HAP-1 (cell line): Measurements from ENCODE around the gene METTL25B.

Source experiments
- DNase-seq, 2 experiments: peaks; one replicate each; pipeline ENCODE4 v3.0.0-alpha.2; 2016 to 2020; ENCODE audit warnings: low spot score in 2 of 2
- H3K27me3 ChIP-seq: fragments of 250-450 bp; sonication (Bioruptor Pico); 2 replicates; pipeline ENCODE4 v1.5.1; 2020; ENCODE audit warnings: low read depth, mild to moderate bottlenecking, moderate library complexity
- H3K36me3 ChIP-seq: fragments of 250-450 bp; sonication (Bioruptor Pico); replicated peaks from 2 replicates; pipeline ENCODE4 v1.5.1; 2020; ENCODE audit warnings: mild to moderate bottlenecking
- H3K4me1 ChIP-seq: fragments of 250-450 bp; sonication (Bioruptor Pico); 2 replicates; pipeline ENCODE4 v1.5.1; 2020; ENCODE audit warnings: mild to moderate bottlenecking
- H3K4me3 ChIP-seq: fragments of 250-450 bp; sonication (Bioruptor Pico); 2 replicates; pipeline ENCODE4 v1.5.1; 2020; ENCODE audit warnings: mild to moderate bottlenecking, moderate library complexity
- H3K9me3 ChIP-seq: fragments of 250-450 bp; sonication (Bioruptor Pico); 2 replicates; pipeline ENCODE4 v1.5.1; 2020; ENCODE audit warnings: mild to moderate bottlenecking, moderate library complexity
- in situ Hi-C: fragments of 300-500 bp; cut with MboI; formaldehyde crosslinking; loops from 3 replicates; pipeline ENCODE4 v1.14.3; 2020; ENCODE audit warnings: low sequenced_read_pairs, inconsistent platforms, mixed read lengths

METTL25B gene

DNA sequence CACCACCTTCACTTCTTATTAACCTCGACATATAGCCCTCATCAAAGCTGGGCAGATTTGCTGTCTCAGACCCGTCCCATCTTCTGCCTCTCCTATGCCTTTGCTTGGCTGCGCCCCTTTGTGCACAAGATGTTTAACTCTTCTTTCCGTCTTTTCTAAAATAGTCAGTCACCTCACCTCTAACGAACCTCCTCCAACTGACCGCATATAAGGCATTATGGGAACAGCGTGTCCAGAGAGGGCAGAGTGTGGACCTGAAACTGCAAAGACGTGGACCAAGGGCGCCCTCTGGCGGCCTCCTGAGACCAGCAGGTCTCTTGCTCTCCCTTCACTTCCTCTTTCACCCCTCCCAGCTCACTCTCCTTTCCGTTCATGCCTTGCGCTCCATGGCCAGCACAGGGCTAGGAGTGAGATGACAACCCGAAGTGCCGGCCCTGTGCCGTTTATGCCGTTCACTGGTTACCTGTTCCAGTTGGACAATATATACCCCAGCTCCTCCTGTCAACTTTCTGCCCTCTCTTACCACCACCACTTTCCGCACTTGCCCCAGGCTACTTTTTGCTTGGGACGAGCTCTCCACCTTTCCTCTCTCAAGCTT, 2.5 kb upstream of the METTL25B start:
- DNase-seq: peak; percentile 93 to 94
- no peaks in the 10 kb centered on the region for H3K9me3 ChIP-seq
- H3K36me3 ChIP-seq: peaks cover 43% of the 10 kb centered on the region
- in situ Hi-C loops: loop anchor here (5.0 kb wide), 1 partner anchor 42 kb away; the partner anchor contains the start of gene PRCC
- peak overlapping the region; percentile 82 for H3K4me3 ChIP-seq
- no peaks in the 10 kb centered on the region for H3K27me3 ChIP-seq
- peaks cover 14% of the 10 kb centered on the region for H3K4me1 ChIP-seq

- Histone ChIP-seq H3K27me3 (no peaks in the 10 kb centered on the region), H3K36me3 (peaks cover 34% of the 10 kb centered on the region), H3K9me3 (no peaks in the 10 kb centered on the region), H3K4me1 (peaks cover 14% of the 10 kb centered on the region), H3K4me3 (peak overlapping the region; percentile 82)
- in situ Hi-C loops: loop anchor here (5.0 kb wide), 1 partner anchor 41 kb away; the partner anchor contains the start of gene PRCC
- peak; percentile 84 to 85 for DNase-seq
These were observed 1.6 kb upstream of the METTL25B start for GRCh38 chr1:156726549-156727226.

DNA sequence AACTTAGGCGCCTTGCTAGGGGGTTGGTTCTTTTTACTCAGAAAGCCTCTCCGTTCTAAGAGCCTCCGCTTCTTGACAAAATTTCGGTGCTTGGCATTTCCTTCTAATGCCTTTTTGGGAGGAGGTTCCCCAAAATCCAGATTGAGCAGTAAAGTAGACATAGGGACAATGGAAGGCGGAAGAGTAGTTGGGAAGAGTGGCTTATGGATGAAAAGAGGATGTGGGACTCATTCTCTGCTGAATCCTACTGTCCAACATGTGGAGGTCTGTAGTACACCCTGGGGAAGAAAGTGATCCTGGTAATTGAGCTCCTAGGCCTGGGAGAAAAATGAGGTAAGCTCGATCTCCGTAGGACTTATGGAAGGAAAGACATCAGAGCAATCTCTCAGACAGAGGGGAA, 777 bp upstream of the METTL25B start:
- no peaks in the 10 kb centered on the region for H3K27me3 ChIP-seq
- H3K4me1 ChIP-seq: peaks cover 14% of the 10 kb centered on the region
- peak overlapping the region; percentile 82 for H3K4me3 ChIP-seq
- no peaks in the 10 kb centered on the region for H3K9me3 ChIP-seq
- H3K36me3 ChIP-seq: peaks cover 37% of the 10 kb centered on the region
- in situ Hi-C loops: loop anchor here (5.0 kb wide), 1 partner anchor 40 kb away; the partner anchor contains the start of gene PRCC
- DNase-seq: no peak

DNA sequence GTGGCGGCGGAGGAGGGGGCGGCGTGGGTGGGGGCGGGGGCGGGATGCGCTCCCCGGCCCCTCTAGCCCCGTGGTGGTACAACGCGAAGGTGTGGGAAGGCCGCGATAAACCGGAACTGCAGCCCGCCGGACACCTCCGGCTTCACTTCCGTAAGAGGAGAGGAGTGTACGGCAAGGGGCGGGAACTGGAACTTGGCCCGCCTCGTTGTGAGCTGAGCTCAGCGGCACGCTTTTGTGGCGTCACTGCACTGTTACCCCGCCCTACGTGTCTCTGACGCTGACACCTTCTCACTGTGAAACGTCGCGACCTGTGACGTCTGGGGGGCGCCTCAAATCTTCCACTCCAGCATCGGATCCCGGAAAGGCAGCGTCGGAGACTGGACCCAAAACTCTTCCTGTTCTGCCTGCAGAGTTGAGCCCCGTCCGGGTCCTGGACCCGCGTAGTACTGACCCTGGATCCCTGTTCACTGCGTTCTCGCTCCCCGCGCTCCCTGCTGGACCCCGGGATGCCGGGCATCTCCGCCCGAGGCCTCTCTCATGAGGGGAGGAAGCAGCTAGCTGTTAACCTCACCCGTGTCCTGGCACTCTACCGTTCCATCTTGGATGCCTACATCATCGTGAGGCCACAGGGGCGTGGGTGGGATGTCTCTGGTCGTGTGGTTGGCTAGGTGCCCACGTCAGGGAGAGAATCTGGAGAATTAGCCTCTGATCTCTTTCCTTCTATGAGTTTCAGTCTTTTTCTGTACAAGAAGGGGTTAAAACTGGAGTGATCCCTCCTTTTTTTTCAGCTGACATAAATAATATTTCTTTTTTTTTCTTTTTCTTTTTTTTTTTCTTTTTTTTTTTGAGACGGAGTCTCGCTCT, 562 bp downstream of the METTL25B start, which contains the start of gene ISG20L2:
ISG20L2 (minus strand) TSS at position 168 of the 864 bp plus-strand sequence. CDS start 1,114 bp downstream, outside the sequence.
- H3K4me1 ChIP-seq: peaks cover 14% of the 10 kb centered on the region
- DNase-seq: peak; percentile 96 to 97
- peak within 1 kb of the TSS; percentile 82 for H3K4me3 ChIP-seq
- no peaks in the 10 kb centered on the region for H3K9me3 ChIP-seq
- H3K27me3 ChIP-seq: no peaks in the 10 kb centered on the region
- in situ Hi-C loops: loop anchor here (5.0 kb wide), 1 partner anchor 38 kb away; the partner anchor contains the start of gene PRCC
- peaks cover 28% of the 10 kb centered on the region for H3K36me3 ChIP-seq

- Histone ChIP-seq H3K4me1 (no peaks in the 10 kb centered on the region; the same call in 1 of the 2 replicates), H3K36me3 (peaks cover 42% of the 10 kb centered on the region), H3K9me3 (no peaks in the 10 kb centered on the region), H3K4me3 (no peak overlapping the region), H3K27me3 (no peaks in the 10 kb centered on the region)
- in situ Hi-C loops: no loop called here
- no peak for DNase-seq
These were observed 5.8 kb downstream of the METTL25B start for GRCh38 chr1:156733989-156734584.

- H3K4me1 ChIP-seq: peaks cover 13% of the 10 kb centered on the region
- H3K4me3 ChIP-seq: no peak overlapping the region
- no peak for DNase-seq
- peaks cover 50% of the 10 kb centered on the region for H3K36me3 ChIP-seq
- no peaks in the 10 kb centered on the region; the same call in 1 of the 2 replicates for H3K9me3 ChIP-seq
- in situ Hi-C loops: no loop called here
- no peaks in the 10 kb centered on the region for H3K27me3 ChIP-seq
These were observed 10.1 kb downstream of the METTL25B start for GRCh38 chr1:156738407-156738806.

GRCh38 chr1:156738916-156739315, 10.6 kb downstream of the METTL25B start:
- no peaks in the 10 kb centered on the region; the same call in 1 of the 2 replicates for H3K9me3 ChIP-seq
- H3K4me1 ChIP-seq: peaks cover 13% of the 10 kb centered on the region
- no peak overlapping the region for H3K4me3 ChIP-seq
- no peak for DNase-seq
- H3K27me3 ChIP-seq: no peaks in the 10 kb centered on the region
- in situ Hi-C loops: no loop called here
- peaks cover 50% of the 10 kb centered on the region for H3K36me3 ChIP-seq

DNA sequence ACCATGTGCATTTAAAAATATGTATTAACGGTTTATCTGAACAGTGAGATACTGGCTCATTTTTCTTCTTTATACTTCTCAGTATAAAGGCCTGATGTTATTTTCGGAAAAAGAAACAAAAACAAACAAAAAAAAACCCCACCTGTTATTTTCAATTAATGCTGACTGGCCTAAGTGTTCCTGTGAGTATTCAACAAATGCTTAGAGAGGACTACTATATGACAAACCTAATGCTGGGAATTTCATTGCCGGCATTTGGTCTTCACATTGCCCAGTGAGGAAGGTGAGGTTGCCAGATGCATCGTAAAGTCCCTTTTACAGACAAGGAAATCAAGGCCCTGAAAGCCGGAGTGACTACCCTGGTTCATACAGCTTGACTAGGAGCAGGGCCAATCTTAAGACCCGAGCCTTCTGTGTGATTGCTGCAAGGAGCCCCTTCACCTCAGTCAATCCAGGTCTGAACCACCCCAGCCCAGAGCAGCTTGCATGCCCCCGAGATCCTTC, 12.0 kb downstream of the METTL25B start:
- in situ Hi-C loops: no loop called here
- H3K27me3 ChIP-seq: no peaks in the 10 kb centered on the region
- no peaks in the 10 kb centered on the region; the same call in 1 of the 2 replicates for H3K9me3 ChIP-seq
- H3K36me3 ChIP-seq: peaks cover 60% of the 10 kb centered on the region
- peak overlapping the region; percentile 74 for H3K4me3 ChIP-seq
- DNase-seq: no peak
- peaks cover 13% of the 10 kb centered on the region for H3K4me1 ChIP-seq

DNA sequence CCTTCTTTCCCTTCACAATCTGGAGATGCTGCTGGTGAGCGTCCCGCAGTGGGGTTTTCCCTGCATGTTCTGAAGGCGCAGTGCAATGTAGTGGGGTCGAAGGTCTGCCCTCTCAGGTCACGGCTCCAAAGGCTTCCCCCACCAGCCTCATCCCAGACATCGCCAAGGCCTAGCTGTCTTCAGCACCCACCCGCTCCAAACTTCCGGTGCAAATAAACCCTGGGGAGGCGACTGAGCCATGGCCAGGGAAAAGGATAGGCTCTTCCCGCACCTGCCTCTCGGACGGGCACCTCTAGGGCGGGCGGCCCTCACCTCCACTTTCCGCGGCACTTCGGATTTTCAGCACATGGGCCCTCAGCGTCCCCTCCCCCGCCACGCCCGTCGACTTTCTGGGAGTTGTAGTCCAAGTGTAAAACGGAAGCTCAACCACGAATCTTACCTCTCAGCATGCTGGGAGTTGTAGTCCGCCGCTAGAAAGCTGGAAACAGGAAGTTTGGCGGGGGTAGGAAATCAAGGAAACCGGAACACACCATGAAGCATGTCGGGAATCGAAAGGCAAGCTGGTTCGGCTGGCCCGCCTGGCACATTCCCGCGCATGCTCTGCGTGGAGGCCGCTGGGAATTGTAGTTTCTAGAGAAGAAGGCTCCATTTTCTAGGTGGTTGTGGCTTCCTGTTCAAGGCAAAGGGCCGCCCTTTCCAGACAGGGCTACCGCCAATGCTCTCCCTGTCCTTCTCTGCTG, 12.6 kb downstream of the METTL25B start, which contains the start of gene MRPL24:
MRPL24 (minus strand) TSS at position 348 of the 740 bp plus-strand sequence. CDS start 2,384 bp downstream, outside the sequence.
- in situ Hi-C loops: no loop called here
- Histone ChIP-seq H3K36me3 (peaks cover 63% of the 10 kb centered on the region), H3K27me3 (no peaks in the 10 kb centered on the region), H3K9me3 (no peaks in the 10 kb centered on the region; the same call in 1 of the 2 replicates), H3K4me1 (peaks cover 13% of the 10 kb centered on the region), H3K4me3 (peak within 1 kb of the TSS; percentile 74)
- peak; percentile 97 to 99 for DNase-seq

DNA sequence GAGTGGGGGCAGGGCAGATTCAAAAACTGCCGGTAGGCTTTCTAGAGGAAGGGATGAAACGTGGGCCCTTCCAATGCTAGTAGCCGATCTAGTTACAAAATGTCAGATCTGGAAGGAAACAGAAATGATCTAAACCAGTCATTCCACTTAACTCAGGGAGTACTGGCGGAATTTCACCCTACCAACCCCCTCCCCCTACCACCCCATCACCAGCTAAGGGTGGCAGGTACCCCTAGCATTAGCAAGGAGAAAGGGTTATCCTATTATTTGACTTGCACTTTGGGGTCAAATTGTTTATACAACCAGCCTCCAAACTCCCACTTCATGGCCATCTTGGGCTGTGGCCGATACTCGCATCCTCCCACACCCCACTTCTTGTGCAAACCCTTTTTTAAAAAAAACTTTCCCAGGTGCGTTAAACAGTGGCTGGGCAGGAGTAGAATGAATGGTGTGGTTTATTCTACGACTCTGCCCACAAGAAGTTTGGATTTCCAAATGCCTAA, 13.3 kb downstream of the METTL25B start:
- Histone ChIP-seq H3K9me3 (no peaks in the 10 kb centered on the region; the same call in 1 of the 2 replicates), H3K36me3 (peaks cover 61% of the 10 kb centered on the region), H3K4me3 (0 out of 2 replicates have a peak overlapping the region, but pooled peaks have one; percentile 6), H3K4me1 (peaks cover 20% of the 10 kb centered on the region), H3K27me3 (no peaks in the 10 kb centered on the region)
- no peak for DNase-seq
- in situ Hi-C loops: no loop called here

DNA sequence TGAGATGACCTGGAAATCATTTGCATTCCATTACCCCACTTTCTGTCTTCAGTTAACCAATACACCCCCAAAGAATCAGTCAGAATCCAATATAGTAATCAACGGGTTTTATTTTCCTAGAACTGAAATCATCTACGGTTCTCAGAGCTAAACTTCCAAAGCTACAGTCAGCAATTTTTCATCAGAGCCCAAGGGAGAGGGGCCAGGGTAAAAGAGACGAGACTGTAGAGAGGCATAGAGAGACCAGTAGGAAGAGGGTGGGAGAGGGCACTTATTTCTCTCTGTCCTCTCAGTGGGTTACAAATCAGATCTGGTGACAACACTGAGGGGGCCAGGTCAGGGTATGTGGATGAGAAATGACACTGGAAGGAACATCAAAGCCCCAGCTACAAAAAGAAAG, 13.7 kb downstream of the METTL25B start:
- in situ Hi-C loops: no loop called here
- peaks cover 56% of the 10 kb centered on the region for H3K36me3 ChIP-seq
- 0 out of 2 replicates have a peak overlapping the region, but pooled peaks have one; percentile 6 for H3K4me3 ChIP-seq

DNA sequence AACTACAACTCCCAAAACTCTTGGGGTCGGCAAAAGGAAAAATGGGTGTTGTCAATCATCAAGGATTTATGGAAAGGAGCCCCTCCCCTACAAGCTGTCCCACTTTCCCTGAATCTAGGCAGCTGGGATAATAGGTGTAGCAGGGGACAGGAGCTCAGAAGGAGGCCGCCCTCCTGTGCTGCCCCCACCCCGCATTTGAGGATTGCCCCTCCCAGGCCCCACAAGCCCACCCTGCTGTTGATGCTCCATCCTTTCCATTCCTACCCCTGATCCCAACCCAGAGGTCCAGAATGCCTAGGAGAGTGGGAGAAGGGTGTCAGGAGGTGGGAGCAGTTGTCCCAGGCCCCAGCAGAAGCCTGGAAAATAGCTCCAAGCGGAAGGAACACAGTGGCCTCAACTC, 14.5 kb downstream of the METTL25B start:
- H3K36me3 ChIP-seq: peaks cover 48% of the 10 kb centered on the region
- no peak for DNase-seq
- H3K4me3 ChIP-seq: no peak overlapping the region
- in situ Hi-C loops: no loop called here
- H3K27me3 ChIP-seq: no peaks in the 10 kb centered on the region
- no peaks in the 10 kb centered on the region; the same call in 1 of the 2 replicates for H3K9me3 ChIP-seq
- H3K4me1 ChIP-seq: peaks cover 28% of the 10 kb centered on the region

More for the DNA sequence above, 13.7 kb downstream of the METTL25B start:
- DNase-seq: no peak
- Histone ChIP-seq H3K9me3 (no peaks in the 10 kb centered on the region; the same call in 1 of the 2 replicates), H3K27me3 (no peaks in the 10 kb centered on the region), H3K4me1 (peaks cover 24% of the 10 kb centered on the region)
